Nucleus accumbens (tissue), 56 donors: ENCODE results near the gene RIC1.
"Not testable (repeated sequence)": the region's sequence is repeated elsewhere in the genome, so short reads cannot be mapped to it uniquely, and the experiment has no call there.

ENCODE experiments used
- DNase-seq, 56 donors: peaks; one replicate each; lab custom pipeline; 2025; lab: John Stamatoyannopoulos, UW

The RIC1 gene

DNA sequence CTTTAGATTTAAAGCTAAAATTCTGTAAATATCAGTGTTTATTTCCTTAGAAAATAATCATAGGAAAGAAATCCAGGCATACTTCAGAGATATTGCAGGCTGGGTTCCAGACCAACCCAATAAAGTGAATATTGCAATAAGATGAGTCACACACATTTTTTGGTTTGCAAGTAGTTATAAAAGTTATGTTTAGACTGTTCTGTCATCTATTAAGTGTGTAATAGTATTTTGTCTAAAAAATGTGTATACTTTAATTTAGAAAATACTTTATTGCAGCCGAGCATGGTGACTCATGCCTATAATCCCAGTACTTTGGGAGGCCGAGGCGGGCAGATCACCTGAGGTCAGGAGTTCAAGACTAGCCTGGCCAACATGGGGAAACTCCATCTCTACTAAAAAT is 6.9 kb upstream of the RIC1 start:
- no peak for DNase-seq

DNA sequence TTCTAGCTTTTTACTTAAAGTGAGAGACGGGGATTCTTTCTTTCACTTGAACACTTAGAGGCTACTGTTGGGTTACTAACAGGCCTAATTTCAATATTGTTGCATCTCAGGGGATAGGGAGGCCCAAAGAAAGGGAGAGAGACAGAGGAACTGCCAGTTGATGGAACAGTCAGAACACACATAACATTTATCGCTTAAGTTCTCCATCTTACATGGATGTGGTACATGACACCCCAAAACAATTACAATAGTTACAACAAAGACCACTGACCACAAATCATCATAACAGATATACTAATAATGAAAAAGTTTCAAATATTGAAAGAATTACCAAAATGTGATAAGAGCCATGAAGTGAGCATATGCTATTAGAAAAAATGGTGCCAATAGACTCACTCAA is 4.3 kb upstream of the RIC1 start:
- DNase-seq = no peak

DNA sequence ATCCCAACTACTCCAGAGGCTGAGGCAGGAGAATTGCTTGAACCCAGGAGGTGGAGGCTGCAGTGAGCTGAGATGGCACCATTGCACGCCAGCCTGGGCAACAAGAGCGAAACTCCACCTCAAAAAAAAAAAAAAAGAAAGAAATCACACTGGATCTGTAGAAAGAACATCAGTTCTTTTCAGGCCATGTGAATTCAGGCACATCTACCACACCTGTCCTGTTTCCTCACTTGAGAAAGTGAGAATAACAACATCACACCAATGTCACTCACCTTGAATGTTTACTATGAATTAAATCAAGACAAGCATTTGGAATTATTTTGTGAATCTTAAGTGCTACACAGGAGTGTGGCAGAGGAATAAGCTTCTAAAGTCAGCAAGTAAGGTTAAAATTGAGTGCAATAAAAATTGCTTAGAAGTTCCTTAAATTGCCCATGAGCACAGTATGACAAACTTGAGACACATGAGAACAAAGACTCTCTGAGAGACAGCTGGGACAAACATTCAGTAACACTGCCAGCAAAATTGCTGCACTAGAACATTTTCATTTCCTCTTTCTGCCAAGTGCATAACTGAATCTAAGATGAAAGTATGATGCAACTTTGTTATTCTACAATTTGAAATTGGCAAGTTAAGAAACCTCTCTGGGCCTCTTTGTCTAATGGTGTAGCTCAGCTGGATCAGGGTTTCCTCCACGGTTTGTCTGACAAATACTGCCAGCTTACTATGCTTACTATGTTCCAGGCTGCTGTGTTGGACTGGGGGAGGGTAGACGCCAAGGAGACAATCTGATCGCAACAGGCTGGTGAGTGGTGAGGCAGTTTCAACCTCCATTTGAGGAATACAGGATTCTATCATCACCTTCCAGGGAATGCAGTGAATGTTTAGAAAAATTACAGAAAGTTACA is 1.9 kb upstream of the RIC1 start:
- peak in 27 of 56 donors; percentile 2 to 59 (median 11) for DNase-seq

DNA sequence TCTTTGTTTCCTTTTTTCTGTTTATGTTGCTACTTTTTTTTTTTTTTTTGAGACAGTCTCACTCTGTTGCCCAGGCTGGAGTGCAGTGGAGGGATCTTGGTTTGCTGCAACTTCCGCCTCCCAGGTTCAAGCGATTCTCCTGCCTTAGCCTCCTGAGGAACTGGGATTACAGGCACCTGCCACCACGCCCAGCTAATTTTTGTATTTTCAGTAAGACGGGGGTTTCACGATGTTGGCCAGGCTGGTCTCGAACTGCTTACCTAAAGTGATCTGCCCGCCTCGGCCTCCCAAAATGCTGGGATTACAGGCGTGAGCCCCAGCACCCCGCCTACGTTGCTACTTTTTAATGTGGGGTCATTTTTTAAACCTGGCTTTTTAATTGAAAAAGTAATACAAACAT is 1.2 kb upstream of the RIC1 start:
- DNase-seq = peak in 1 of 56 donors; percentile 7

DNA sequence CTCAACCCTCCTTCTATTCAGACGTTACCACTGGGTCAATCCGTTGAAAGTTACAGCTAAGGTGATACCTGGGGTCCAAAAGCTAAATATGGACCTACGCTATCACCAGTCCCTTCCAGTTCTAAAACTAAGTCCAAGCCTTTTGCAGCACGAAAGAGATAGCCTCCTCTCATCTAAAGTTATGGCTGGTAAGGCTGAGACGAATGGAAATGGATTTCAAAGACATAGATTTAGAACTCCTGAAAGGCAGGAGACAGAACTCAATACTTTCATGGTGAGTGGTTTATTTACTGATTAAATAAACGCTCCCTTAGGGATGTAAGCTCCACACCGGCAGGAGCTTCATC is 751 bp upstream of the RIC1 start:
- DNase-seq = peak in 1 of 56 donors; percentile 14

DNA sequence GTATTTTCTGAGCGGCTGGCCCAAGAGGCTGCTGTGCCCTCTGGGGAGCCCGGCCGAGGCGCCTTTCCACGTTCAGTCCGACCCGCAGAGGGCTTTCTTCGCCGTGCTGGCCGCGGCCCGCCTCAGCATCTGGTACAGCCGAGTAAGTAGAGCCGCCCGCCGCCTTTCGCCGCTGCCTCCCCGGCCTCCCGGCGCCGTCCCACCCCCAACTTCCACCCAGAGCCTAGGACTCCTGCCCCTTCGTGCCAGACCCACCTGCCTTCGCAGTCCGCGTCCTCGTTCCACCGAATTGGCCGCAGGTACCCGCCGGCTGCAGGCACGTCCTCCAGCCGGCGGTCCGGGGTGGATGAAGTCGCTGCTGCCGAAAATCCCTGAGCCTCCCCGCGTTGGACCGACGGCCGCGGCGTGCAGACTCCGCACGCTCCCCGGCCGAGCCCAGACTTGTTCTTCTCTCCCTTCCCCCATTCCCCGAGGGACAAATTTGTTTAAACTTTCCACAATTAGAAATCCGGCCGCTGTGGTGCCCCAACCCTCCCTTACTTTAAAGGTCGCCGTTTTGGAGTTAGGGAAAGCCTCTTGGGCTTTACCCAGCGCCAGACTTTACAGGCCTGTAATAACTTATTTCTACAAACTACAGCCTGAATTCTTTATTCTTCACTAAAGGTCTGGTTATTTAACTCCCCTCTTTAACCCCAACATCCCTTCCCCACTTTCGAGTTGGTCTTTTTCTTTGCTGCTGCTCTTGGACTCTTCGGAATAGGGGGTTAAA is 589 bp downstream of the RIC1 start:
- DNase-seq = peak in 35 of 56 donors; percentile 23 to 81 (median 58)

DNA sequence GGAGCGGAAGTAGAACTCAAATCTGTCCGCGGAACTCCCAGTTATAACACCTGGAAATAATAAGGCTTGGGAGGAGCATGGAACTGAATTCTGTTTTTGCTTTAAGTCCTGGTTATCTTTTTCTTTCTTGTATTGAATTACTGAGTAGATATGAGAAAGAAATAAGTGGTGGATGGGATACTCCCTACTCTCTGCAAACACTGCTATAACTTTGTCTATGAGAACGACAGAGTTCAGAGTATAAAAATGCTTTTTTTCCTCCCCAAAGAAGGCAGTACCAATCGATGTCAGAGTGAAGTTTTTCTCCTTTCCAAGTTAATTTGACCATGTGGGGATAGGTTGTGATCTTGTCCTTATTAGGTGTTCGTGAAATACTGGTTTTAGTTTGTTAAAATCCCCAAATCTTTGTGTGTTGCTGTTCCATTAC is 1.2 kb downstream of the RIC1 start:
- DNase-seq = no peak

DNA sequence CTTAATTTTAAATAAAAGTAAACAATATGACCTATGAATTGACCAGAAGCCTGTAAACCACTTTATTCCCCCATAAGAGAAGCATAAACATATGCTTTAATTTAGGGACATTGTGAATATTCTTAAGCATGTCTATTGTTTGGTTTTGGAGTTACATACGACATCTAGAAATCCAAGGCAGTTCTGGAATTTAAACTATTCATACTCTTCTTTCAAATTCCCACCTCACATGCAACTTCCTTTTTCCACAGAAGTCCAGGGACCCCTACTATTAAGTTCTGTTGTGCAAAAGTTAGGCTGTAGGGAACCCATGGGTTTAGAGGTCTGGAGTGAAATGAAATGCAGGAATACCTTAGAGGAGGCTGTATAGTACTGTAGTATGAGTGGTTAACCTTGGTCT is 2.1 kb downstream of the RIC1 start:
- DNase-seq = no peak

DNA sequence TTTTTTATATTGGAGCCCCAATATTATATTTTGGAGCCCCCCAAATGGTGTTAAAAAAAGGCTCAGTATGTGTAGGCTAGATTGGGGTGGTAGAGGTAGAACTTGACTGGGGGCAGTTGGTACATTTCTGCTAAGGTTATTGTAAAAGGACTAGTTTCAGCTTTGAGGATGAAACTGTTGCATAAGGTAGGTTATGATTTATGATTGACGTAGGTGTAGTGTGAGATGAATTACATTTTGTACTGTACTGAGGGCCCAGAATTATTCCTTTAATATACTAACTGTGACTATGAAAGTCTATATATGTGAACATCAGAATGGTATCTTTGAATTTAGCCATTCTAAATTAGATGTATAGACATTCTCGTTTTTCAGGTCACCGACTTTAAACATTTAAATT is 3.6 kb downstream of the RIC1 start:
- no peak for DNase-seq

DNA sequence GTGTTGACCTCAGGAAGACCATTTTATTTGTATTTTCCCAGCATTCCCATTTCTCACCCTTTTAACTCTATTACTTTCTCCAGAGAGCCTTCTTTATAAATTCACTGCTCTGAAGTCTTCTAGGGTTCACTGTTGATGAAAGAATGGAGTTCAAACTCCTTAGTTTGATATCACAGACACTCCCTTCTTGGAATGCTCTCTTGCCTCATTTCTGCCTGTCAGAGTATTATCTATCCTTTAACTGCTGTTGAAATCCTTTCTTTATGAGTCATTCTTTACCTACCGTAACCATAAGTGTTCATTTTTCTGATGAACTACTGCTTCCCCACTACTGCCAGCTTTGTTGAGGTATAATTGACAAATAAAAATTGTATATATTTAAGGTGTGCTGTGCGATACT is 4.3 kb downstream of the RIC1 start:
- DNase-seq = no peak

DNA sequence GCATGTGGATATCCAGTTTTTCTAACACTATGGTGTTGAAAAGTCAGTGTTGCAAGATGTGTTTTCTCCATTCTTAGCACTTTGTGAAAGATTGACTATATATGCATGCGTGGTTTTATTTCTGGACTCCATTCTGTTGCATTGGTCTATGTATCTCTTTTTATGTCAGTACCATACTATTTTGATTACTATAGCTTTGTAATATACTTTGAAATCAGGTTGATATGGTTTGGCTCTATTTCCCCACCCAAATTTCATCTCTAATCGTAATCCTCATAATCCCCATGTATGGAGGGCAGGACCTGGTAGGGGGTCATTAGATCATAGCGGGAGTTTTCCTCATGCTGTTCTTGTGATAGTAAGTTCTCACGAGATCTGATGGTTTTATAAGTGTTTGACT is 6.5 kb downstream of the RIC1 start:
- no peak for DNase-seq

DNA sequence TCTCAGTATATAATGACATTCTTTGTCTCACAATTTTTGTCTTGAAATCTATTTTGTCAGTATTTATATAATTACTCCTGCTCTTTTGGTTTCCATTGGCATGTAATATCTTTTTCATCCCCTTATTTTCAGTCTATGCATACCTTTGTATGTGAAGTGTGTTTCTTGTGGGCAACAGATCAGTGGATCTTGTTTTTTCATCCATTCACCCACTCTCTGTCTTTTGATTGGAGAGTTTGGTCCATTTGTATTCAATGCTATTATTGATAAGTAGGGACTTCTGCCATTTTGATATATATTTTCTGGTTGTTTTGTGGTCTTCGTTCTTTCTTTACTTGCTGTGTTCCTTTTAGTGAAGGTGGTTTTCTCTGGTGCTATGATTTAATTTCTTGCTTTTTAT is 10.9 kb downstream of the RIC1 start:
- DNase-seq = no peak

DNA sequence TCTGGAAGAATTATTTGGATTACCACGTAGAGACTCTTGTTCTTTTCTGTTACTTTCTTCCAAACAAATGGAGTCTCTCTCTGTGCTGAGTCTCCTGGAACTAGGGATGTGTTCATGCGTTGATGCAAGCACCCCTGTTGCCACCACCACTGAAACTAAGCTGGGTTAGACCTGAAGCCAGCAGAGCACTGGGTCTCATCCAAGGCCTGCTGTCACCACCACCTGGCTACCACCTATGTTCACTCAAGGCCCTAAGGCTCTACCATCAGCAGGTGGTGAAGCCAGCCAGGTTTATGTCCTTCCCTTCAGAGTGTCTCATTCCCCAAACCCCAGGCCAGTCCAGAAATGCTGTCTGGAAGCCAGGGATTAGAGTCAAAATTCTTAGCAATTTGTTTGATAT is 13.3 kb downstream of the RIC1 start:
- DNase-seq = no peak

DNA sequence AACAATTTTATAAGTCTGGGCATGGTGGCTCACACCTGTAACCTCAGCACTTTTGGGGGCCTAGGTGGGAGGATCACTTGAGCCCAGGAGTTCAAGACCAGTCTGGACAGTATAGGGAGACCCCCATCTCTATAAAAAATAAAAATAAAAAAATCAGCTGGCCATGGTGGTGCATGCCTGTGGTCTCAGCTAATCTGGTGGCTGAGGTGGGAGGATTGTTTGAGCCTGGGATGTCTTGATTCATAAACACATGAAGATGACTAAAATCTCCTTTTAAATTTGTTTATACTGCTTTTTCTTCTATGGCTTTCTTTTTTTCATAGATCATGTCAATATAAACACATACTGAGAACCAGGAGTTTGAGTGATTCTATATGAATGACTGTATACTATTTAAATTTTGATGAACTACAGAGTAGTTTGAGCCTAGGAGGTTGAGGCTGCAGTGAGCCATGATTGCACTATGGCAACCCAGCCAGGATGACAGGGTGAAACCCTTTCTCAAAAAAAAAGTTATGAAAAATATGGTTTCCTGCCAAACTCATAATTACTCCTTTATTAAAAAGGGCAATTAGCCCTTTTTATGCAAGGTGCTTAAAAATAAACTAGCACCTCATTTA is 14.2 kb downstream of the RIC1 start:
- DNase-seq = no peak

DNA sequence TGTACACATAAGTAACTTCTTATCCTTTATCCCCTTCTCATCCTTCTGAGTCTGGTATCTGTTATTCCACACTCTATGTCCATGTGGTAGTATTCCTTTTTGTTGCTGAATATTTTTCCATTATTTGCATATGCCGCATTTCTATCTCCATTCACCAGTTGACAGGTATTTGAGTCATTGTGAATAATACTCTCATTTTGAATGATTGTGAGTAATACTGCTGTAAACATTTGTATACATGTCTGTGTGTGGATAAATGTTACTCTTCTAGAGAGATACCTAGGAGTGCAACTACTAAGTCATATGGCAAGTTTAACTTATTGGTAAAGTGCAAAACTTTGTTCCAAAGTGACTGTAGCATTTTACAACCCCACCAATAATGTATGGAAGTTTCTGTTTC is 15.6 kb downstream of the RIC1 start:
- DNase-seq = no peak

DNA sequence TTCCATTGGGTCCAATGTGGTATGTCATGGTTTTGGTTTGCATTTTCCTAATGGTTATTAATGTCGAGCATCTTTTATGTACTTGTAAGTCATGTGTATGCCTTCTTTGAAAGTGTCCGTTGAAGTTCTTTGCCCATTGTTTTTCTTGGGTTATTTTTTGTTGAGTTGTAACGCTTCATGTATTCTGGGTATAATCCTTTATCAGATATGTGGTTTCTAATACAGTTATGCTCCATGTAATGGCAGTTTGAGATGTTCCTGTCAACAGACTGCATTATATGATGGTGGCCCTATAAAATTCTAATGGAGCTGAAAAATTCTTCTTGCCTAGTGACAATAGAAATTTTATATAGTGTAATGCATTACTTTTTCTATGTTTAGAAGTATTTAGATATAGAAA is 17.2 kb downstream of the RIC1 start:
- no peak for DNase-seq

DNA sequence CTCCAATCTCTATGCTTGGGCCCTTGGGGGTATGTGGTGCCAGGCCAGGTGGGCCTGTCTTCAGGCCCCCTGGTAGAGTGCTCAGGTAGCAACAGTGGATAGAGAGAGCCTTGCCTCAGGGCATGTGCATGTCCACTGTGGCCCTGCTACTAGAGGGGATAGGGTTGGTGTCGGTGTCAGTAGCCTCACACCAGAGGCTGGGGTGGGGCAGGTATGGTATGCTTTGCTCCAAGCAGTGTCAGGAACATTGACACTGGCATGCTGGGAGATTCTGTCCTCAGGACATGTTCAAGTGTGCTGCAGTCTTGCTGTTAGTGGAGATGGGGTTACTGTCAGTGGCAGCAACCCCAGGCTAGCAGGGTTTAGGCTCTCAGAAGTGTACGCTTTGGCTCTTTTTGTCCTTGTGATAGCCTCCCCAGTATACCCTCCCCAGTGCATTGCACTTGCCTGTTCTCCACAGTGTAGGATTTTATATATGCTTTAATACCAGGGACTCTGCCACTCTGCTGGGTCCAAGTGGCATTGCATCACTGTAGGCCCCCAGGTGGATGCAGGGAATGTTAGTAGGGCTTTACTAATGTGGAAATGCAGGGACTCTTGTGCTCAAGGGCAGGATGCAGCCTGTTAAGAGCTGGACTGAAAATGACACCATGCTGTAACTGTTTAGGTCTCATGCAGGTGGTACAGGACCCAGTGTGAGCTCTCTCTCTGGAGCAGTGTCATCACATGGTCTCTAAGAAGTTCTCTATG is 21.6 kb downstream of the RIC1 start:
- DNase-seq = no peak

DNA sequence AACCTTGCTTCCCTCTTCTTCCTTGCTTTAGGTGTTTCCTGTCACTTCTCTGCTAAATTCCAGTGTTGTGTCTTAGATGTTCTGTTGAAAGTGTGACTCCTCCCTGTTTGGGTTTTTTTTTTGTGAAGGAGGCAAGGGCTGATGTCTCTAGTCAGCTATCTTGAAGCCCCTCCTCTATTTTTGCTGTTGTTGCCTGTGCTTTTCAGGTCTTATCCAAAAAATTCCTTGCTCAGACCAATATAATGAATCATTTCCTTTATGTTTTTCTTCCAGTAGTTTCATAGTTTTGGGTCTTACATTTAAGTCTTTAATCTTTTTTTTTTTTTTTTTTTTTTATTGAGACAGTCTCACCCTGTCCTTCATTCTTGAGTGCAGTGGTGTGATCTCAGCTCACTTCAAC is 22.3 kb downstream of the RIC1 start:
- DNase-seq = no peak

DNA sequence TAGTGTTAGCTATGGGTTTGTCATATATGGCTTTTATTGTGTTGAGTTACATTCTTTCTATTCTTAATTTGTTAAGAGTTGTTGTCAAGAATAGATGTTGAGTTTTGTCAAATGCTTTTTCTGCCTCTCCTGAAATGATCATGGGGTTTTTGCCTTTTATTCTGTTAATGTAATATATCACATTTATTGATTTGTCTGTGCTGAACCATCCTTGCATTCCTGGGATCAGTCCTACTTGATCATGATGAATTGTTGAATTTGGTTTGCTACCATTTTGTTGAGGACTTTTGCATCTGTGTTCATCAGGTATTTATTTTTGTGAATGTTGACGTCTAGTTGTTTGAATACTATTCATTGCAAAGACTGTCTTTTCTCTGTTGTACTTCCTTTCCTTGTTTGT is 23.9 kb downstream of the RIC1 start:
- no peak for DNase-seq

DNA sequence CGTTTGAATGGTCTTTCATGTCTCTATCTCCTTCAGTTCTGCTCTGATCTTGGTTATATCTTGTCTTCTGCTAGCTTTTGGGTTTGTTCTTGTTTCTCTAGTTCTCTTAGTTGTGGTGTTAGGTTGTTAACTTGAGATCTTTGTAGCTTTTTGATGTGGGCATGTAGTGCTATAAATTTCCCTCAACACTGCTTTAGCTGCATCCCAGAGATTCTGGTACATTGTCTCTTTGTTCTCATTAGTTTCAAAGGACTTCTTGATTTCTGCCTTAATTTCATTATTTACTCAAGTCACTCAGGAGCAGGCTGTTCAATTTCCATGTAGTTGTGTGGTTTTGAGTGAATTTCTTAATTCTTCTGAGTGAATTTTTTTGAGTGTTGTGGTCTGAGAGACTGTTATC is 33.9 kb downstream of the RIC1 start:
- DNase-seq = not testable (repeated sequence)

DNA sequence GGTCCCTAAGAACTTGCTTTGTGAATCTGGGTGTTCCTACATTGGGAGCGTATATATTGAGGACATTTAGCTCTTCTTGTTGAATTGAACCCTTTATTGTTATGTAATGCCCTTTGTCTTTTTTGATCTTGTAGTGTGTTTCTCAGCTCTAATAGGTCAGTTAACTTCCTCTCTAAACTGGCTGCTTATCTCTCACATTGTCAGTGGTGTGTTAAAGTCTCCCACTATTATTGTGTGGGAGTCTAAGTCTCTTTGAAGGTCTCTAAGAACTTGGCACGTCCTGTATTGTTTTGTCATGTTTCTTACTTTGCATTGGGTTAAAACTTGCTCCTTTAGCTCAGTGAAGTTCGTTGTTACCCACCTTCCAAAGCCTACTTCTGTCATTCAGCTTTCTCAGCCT is 36.2 kb downstream of the RIC1 start:
- no peak for DNase-seq
